ENCODE data around the gene KNCN.

GRCh38 chr1:46589529-46589928 is 38.1 kb upstream of the KNCN start:
- TF ChIP-seq CTCF (IDR thresholded peaks at IDR 0.05; ENCODE audit: low read length) = no peak
- TF ChIP-seq EZH2 (optimal IDR thresholded peaks at IDR 0.05; ENCODE audit: low read depth, low read length) = no peak
